ENCODE results near the gene SH2D3C. TPM values are rescaled to one million over a fixed set of nuclear protein-coding genes. Genes with fewer than 3 reads are reported as not detected.

SH2D3C gene
- total and polyA plus RNA-seq, 10 of the 15 experiments (the other 5 are each of a cell fraction or from before 2014, with no cell fraction given), result 1.2 to 23.5 (median 16.2) TPM

DNA sequence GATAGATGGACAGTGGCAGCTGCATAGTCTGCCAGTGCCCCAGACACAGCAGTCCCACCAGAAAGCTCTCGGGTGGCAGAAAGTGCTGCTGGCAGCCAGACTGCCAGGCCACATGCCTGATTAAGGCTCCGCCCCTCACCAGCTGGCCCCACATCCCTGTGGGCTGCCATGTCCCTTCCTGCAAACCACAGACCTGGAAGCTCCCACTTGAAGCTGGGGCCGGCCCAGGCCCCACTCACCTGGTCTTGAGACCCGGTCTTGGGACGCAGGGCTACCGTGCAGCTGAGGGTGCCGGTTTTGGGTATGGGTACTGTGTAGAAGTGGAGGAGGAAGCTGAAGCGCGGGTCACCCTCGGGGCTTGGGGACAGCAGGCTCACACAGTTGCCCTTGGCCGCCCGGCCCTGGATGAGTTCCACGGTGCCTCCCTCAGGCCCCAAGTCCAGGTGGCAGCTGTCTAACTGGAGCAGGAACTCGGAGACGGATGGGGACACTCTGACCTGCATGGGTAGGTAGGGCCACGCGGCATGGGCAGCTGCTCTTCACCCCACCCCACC is 39.5 kb upstream of the SH2D3C start:
- DNase-seq (ENCODE audit: low read depth, low spot score), result no peak
- no peak for FAIRE-seq
- no peak overlapping the region for H2AFZ ChIP-seq (ENCODE audit: control insufficient read depth, low read depth, low read length)
- SMC1A ChIA-PET (ENCODE audit: uncharacterized antibody, unreplicated experiment), result no interaction called here
- no peaks in the 10 kb centered on the region for H4K20me1 ChIP-seq (ENCODE audit: control insufficient read depth, insufficient read depth)
- no peak overlapping the region for H3K9ac ChIP-seq (ENCODE audit: control insufficient read depth, insufficient read depth, low read length)
- ATAC-seq, result no peak
- in situ Hi-C loops (cut with MboI), result no loop called here
- H3K4me1 ChIP-seq (ENCODE audit: control insufficient read depth, insufficient read depth, low read length), result no peaks in the 10 kb centered on the region
- TF ChIP-seq NR2C2 (IDR thresholded peaks at IDR 0.05; ENCODE audit: borderline replicate concordance, control insufficient read depth, insufficient read length, low read depth) (no peak), CBX3 (IDR thresholded peaks at IDR 0.05; ENCODE audit: borderline replicate concordance, low read depth) (no peak), POLR2A (IDR thresholded peaks at IDR 0.05; ENCODE audit: low read depth, low read length) (peak; percentile 56; the same call in 1 of the 2 replicates), SREBF2 (IDR thresholded peaks at IDR 0.05; ENCODE audit: low read length) (no peak), MEF2B (IDR thresholded peaks at IDR 0.05; ENCODE audit: partially characterized antibody, poor library complexity, severe bottlenecking) (no peak), ZSCAN29 (IDR thresholded peaks at IDR 0.05) (no peak)
- TF ChIP-seq, protein P1, sequence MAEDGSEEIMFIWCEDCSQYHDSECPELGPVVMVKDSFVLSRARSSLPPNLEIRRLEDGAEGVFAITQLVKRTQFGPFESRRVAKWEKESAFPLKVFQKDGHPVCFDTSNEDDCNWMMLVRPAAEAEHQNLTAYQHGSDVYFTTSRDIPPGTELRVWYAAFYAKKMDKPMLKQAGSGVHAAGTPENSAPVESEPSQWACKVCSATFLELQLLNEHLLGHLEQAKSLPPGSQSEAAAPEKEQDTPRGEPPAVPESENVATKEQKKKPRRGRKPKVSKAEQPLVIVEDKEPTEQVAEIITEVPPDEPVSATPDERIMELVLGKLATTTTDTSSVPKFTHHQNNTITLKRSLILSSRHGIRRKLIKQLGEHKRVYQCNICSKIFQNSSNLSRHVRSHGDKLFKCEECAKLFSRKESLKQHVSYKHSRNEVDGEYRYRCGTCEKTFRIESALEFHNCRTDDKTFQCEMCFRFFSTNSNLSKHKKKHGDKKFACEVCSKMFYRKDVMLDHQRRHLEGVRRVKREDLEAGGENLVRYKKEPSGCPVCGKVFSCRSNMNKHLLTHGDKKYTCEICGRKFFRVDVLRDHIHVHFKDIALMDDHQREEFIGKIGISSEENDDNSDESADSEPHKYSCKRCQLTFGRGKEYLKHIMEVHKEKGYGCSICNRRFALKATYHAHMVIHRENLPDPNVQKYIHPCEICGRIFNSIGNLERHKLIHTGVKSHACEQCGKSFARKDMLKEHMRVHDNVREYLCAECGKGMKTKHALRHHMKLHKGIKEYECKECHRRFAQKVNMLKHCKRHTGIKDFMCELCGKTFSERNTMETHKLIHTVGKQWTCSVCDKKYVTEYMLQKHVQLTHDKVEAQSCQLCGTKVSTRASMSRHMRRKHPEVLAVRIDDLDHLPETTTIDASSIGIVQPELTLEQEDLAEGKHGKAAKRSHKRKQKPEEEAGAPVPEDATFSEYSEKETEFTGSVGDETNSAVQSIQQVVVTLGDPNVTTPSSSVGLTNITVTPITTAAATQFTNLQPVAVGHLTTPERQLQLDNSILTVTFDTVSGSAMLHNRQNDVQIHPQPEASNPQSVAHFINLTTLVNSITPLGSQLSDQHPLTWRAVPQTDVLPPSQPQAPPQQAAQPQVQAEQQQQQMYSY (CRISPR knock-in tag; IDR thresholded peaks at IDR 0.05), result no peak
- H3K27ac ChIP-seq (ENCODE audit: control insufficient read depth, insufficient read depth), result no peak overlapping the region
- no peak overlapping the region for H3K4me2 ChIP-seq (ENCODE audit: control insufficient read depth, insufficient read depth)
- POLR2A ChIA-PET, result interaction anchor here (0.5 to 1.0 kb wide), 2 partner anchors 9 to 33 kb away, joined by 3 read pairs; no protein-coding TSS in a partner anchor
- CTCF ChIA-PET, result interaction anchor here (1.9 kb wide), 1 partner anchor 52 kb away, joined by 5 read pairs; no protein-coding TSS in a partner anchor
- H3K27me3 ChIP-seq (replicated peaks in 1 of 2; ENCODE audit: control insufficient read depth in 2 of 2, insufficient read depth in 2 of 2, low read length in 1 of 2), result no peaks in the 10 kb centered on the region
- H3K9me3 ChIP-seq (replicated peaks; ENCODE audit: control insufficient read depth, insufficient read depth, low read length), result no peaks in the 10 kb centered on the region
- intact Hi-C loops (cut with micrococcal nuclease; ENCODE audit: unreplicated experiment), result no loop called here
- no peaks in the 10 kb centered on the region for H3K79me2 ChIP-seq (ENCODE audit: control insufficient read depth, insufficient read depth, low read length)
- peaks cover 0 to 15% of the 10 kb centered on the region in 2 experiments; a peak in 3 of 4 replicates for H3K36me3 ChIP-seq (ENCODE audit: control insufficient read depth in 2 of 2, insufficient read depth in 2 of 2, low read length in 1 of 2)
- RAD21 ChIA-PET (ENCODE audit: unreplicated experiment), result no interaction called here
- no TSS peak for BruUV-seq (replicated peaks)
- WGBS (ENCODE audit: insufficient coverage, insufficient replicate concordance, low lambda C conversion rate, missing lambda C conversion rate), result 89% methylated on average over 17 of the region's 17 CpGs
- no peak overlapping the region for H3K4me3 ChIP-seq

All from GM12878 (cell line).